ENCODE measurements around the gene PRKD2.
A peak's percentile ranks its signal among the peaks of the same experiment; 100 is the strongest.

The PRKD2 gene

DNA sequence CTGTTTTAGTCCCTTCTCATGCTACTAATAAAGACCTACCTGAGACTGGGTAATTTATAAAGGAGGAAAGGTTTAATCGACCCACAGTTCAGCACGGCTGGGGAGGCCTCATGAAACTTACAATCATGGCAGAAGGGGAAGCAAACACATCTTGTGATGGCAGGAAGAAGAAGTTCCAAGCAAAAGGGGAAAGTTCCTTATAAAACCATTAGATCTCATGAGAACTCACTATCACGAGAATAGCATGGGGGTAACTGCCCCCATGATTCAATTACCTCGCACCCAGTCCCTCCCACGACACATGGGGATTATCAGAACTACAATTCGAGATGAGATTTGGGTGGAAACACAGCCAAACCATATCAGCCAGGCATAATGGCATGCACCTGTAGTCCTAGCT lies 42.3 kb upstream of the PRKD2 start:
- DNase-seq (ENCODE audit: low spot score) = no peak
- H3K27ac ChIP-seq = peak overlapping the region in 1 of 2 donors; percentile 49
- H3K4me3 ChIP-seq = no peak overlapping the region
- TF ChIP-seq, protein P1, sequence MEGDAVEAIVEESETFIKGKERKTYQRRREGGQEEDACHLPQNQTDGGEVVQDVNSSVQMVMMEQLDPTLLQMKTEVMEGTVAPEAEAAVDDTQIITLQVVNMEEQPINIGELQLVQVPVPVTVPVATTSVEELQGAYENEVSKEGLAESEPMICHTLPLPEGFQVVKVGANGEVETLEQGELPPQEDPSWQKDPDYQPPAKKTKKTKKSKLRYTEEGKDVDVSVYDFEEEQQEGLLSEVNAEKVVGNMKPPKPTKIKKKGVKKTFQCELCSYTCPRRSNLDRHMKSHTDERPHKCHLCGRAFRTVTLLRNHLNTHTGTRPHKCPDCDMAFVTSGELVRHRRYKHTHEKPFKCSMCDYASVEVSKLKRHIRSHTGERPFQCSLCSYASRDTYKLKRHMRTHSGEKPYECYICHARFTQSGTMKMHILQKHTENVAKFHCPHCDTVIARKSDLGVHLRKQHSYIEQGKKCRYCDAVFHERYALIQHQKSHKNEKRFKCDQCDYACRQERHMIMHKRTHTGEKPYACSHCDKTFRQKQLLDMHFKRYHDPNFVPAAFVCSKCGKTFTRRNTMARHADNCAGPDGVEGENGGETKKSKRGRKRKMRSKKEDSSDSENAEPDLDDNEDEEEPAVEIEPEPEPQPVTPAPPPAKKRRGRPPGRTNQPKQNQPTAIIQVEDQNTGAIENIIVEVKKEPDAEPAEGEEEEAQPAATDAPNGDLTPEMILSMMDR (IDR thresholded peaks at IDR 0.05) = no peak

DNA sequence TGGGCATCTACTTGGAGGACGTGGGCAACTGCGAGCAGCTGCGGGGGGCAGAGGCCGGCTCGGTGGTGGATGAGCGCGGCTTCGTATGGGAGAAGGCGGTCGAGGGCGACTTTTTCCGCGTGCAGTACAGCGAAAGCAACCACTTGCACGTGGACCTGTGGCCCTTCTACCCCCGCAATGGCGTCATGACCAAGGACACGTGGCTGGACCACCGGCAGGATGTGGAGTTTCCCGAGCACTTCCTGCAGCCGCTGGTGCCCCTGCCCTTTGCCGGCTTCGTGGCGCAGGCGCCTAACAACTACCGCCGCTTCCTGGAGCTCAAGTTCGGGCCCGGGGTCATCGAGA lies 39.6 kb upstream of the PRKD2 start:
- Histone ChIP-seq H3K4me3 (no peak overlapping the region), H3K27ac (no peak overlapping the region)
- DNase-seq (ENCODE audit: low spot score) = no peak
- TF ChIP-seq, protein P1 (IDR thresholded peaks at IDR 0.05) = no peak

DNA sequence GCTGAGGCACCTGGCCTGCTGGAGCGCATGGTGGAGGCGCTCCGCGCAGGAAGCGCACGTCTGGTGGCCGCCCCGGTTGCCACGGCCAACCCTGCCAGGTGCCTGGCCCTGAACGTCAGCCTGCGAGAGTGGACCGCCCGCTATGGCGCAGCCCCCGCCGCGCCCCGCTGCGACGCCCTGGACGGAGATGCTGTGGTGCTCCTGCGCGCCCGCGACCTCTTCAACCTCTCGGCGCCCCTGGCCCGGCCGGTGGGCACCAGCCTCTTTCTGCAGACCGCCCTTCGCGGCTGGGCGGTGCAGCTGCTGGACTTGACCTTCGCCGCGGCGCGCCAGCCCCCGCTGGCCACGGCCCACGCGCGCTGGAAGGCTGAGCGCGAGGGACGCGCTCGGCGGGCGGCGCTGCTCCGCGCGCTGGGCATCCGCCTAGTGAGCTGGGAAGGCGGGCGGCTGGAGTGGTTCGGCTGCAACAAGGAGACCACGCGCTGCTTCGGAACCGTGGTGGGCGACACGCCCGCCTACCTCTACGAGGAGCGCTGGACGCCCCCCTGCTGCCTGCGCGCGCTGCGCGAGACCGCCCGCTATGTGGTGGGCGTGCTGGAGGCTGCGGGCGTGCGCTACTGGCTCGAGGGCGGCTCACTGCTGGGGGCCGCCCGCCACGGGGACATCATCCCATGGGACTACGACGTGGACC lies 39.1 kb upstream of the PRKD2 start:
- TF ChIP-seq, protein P1 (IDR thresholded peaks at IDR 0.05) = no peak
- H3K4me3 ChIP-seq = no peak overlapping the region
- DNase-seq (ENCODE audit: low spot score) = no peak
- peak overlapping the region; percentile 80 to 87 for H3K27ac ChIP-seq

DNA sequence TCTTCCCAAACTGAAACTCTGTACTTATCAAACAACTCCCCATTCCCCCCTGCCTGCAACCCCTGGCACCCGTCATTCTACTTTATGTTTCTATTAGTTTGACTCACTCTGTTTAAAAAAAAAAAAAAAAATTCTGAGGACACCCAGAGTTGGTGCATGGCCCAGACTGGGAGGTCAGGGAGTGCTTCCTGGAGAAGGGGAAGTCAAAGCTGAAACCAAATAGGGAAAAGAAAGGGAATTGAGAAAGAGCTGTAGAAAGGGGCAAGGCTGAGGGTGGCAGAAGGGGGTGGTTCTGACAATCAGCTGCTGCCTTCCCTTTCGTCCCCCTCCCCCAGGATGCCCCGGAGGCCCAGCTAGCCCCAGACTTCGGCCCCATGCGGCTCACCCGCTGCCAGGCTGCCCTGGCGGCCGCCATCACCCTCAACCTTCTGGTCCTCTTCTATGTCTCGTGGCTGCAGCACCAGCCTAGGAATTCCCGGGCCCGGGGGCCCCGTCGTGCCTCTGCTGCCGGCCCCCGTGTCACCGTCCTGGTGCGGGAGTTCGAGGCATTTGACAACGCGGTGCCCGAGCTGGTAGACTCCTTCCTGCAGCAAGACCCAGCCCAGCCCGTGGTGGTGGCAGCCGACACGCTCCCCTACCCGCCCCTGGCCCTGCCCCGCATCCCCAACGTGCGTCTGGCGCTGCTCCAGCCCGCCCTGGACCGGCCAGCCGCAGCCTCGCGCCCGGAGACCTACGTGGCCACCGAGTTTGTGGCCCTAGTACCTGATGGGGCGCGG lies 38.4 kb upstream of the PRKD2 start:
- DNase-seq (ENCODE audit: low spot score) = no peak
- Histone ChIP-seq H3K27ac (peak overlapping the region; percentile 80 to 87), H3K4me3 (peak overlapping the region; percentile 41)
- TF ChIP-seq, protein P1 (IDR thresholded peaks at IDR 0.05) = no peak

DNA sequence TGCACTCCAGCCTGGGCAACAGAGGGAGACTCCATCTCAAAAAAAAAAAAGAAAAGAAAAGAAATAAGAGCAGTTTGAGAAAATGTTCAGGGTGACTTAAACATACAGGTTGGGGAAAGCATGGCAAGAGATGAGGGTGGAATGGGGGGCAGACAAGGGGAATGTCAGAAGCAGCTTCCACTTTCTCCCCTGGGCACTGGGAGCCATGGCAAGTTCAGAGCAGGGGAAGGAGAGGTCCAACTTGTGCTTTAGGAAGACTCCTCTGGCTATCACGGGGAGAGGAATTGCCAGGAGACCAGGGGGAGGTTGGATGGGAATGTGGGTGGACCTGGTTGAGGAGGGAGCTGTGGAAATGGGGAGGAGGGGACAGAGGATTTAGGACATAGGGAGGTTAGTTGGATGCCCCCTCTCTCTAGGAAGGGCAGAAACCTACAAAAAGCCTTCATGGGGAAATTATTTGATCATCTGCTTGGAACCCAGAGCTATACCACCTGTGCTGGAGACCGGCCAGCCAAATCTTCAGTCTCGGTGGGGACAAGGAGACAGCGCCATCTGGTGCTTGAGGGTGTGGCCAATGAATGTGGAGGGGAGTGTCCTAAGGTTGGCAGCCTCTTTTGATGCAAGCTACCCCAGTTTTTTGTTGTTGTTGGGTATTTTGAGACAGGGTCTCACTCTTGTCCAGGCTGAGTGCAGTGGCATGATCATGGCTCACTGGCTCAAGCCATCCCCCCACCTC lies 36.7 kb upstream of the PRKD2 start:
- DNase-seq (ENCODE audit: low spot score) = no peak
- TF ChIP-seq, protein P1 (IDR thresholded peaks at IDR 0.05) = no peak
- H3K4me3 ChIP-seq = no peak overlapping the region
- no peak overlapping the region for H3K27ac ChIP-seq

DNA sequence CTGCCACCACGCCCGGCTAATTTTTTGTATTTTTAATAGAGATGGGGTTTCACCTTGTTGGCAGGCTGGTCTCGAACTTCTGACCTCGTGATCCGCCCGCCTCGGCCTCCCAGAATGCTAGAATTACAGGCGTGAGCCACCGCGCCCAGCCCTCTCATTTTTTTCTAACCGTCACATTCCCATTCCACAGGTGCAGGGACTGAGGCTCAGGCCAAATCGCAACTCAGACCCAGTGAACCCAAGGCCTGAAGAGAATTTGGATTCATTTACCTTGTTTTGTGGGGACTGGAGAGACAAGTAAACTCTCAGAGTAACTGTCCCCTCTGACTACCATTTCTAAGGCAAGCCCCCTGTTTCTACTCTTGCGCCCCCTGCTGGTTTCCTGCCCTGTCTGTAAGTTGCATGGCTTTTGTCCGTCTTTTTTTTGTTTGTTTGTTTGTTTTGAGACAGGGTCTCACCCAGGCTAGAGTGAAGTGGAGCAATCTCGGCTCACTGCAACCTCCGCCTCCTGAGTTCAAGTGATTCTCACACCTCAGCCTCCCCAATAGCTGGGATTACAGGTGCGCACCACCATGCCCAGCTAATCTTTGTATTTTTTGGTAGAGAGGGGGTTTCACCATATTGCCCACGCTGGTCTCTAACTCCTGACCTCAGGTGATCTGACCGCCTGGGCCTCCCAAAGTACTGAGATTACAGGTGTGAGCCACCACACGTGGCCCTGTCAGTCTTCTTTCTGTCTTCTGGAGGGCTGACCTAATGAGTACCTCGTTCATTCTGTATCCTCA lies 31.6 kb upstream of the PRKD2 start:
- TF ChIP-seq, protein P1 (IDR thresholded peaks at IDR 0.05) = peak; percentile 66
- no peak overlapping the region for H3K4me3 ChIP-seq
- DNase-seq (ENCODE audit: low spot score) = no peak
- H3K27ac ChIP-seq = no peak overlapping the region
